ENCODE results near the gene CLEC4D. TPM values are rescaled to one million over a fixed set of nuclear protein-coding genes. Genes with fewer than 3 reads are reported as not detected.
"Not testable (repeated sequence)": the region's sequence is repeated elsewhere in the genome, so short reads cannot be mapped to it uniquely, and the experiment has no call there.

Gene CLEC4D
- polyA plus RNA-seq, 2 of the 4 experiments (the other 2 are of a cell fraction): not detected

- H3K9me3 ChIP-seq: peaks cover 4% of the 10 kb centered on the region; the same call in 1 of the 3 replicates
- no peak for FAIRE-seq
- ATAC-seq: no peak
- H3K27ac ChIP-seq: no peak overlapping the region
- H3K4me2 ChIP-seq: no peak overlapping the region
- no peaks in the 10 kb centered on the region for H3K4me1 ChIP-seq
- DNase-seq (ENCODE audit: low read depth in 1 of 2, low spot score in 1 of 2): no peak
- TF ChIP-seq NPAS2 (CRISPR knock-in tag; IDR thresholded peaks at IDR 0.05; ENCODE audit: borderline replicate concordance) (no peak), HOXB13 (CRISPR knock-in tag; IDR thresholded peaks at IDR 0.05; ENCODE audit: low read depth) (no peak), FOSL2 (IDR thresholded peaks at IDR 0.05) (no peak), FOSL2 (CRISPR knock-in tag; IDR thresholded peaks at IDR 0.05) (no peak), MAZ (IDR thresholded peaks at IDR 0.05; ENCODE audit: borderline replicate concordance, low read depth, low read length) (no peak)
- CTCF ChIA-PET: no interaction called here
- POLR2A ChIA-PET: no interaction called here
- no peak overlapping the region for H3K4me3 ChIP-seq
- 63% methylated on average over 26 of the region's 30 CpGs for WGBS (ENCODE audit: missing lambda C conversion rate)
These were observed 14.2 kb downstream of the CLEC4D start for GRCh38 chr12:8527250-8528130.

GRCh38 chr12:8532045-8532444 lies 18.7 kb downstream of the CLEC4D start:
- FAIRE-seq: no peak
- no peak for ATAC-seq
- 17% methylated on average over 7 of the region's 7 CpGs for WGBS (ENCODE audit: missing lambda C conversion rate)
- TF ChIP-seq EHMT2 (IDR thresholded peaks at IDR 0.05; ENCODE audit: low read depth): no peak
- TF ChIP-seq CBX8 (IDR thresholded peaks at IDR 0.05): 0 out of 2 replicates have a peak, but pooled peaks have one; percentile 32
- no peak overlapping the region for H3K27ac ChIP-seq
- H3K4me1 ChIP-seq: no peaks in the 10 kb centered on the region
- no peak overlapping the region for H3K4me3 ChIP-seq
- ChIA-PET POLR2A (no interaction called here), CTCF (no interaction called here)
- H3K4me2 ChIP-seq: no peak overlapping the region
- H3K9me3 ChIP-seq: no peaks in the 10 kb centered on the region
- no peak for DNase-seq (ENCODE audit: low read depth in 1 of 2, low spot score in 1 of 2)

GRCh38 chr12:8537820-8538219 lies 24.5 kb downstream of the CLEC4D start:
- ATAC-seq (peak; percentile 70 to 73; a peak in 4 of 6 replicates), DNase-seq (ENCODE audit: low read depth in 1 of 2, low spot score in 1 of 2) (peak in 1 of 2 experiments; percentile 59)
- H3K9me3 ChIP-seq, POLR2A ChIA-PET, H3K4me1 ChIP-seq, FAIRE-seq, H3K27ac ChIP-seq, H3K4me3 ChIP-seq: not testable (repeated sequence)
- CTCF ChIA-PET: interaction anchor here (0.8 to 1.4 kb wide), 3 partner anchors 63 to 511 kb away, joined by 3 to 5 read pairs (median 4); no protein-coding TSS in a partner anchor
- WGBS (ENCODE audit: missing lambda C conversion rate): 12% methylated on average over 16 of the region's 16 CpGs
- H3K4me2 ChIP-seq: peak overlapping the region; percentile 42; the same call in 2 of the 3 replicates
- TF ChIP-seq, protein P1, sequence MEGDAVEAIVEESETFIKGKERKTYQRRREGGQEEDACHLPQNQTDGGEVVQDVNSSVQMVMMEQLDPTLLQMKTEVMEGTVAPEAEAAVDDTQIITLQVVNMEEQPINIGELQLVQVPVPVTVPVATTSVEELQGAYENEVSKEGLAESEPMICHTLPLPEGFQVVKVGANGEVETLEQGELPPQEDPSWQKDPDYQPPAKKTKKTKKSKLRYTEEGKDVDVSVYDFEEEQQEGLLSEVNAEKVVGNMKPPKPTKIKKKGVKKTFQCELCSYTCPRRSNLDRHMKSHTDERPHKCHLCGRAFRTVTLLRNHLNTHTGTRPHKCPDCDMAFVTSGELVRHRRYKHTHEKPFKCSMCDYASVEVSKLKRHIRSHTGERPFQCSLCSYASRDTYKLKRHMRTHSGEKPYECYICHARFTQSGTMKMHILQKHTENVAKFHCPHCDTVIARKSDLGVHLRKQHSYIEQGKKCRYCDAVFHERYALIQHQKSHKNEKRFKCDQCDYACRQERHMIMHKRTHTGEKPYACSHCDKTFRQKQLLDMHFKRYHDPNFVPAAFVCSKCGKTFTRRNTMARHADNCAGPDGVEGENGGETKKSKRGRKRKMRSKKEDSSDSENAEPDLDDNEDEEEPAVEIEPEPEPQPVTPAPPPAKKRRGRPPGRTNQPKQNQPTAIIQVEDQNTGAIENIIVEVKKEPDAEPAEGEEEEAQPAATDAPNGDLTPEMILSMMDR (IDR thresholded peaks at IDR 0.05): peak; percentile 39; the same call in 1 of the 3 replicates
- peak; percentile 41 to 46 for TF ChIP-seq RAD21 (conservative IDR thresholded peaks at IDR 0.05 in 1 of 2, IDR thresholded peaks at IDR 0.05 in 1 of 2)

- H3K4me2 ChIP-seq; H3K4me1 ChIP-seq; DNase-seq (ENCODE audit: low read depth in 1 of 2, low spot score in 1 of 2); POLR2A ChIA-PET; ATAC-seq; H3K27ac ChIP-seq; H3K4me3 ChIP-seq; H3K9me3 ChIP-seq: not testable (repeated sequence)
- peak; percentile 97 for FAIRE-seq
- WGBS (ENCODE audit: missing lambda C conversion rate): 12% methylated on average over 4 of the region's 4 CpGs
- CTCF ChIA-PET: interaction anchor here (0.7 to 4.7 kb wide), 4 partner anchors 13 to 350 kb away, joined by 3 to 68 read pairs (median 4); partner anchors contain the start of gene AICDA
These were observed 27.5 kb downstream of the CLEC4D start, which contains the start of gene CLEC4E for GRCh38 chr12:8540831-8541230. Gene CLEC4E, minus strand, starts transcription at chr12:8540905. Its CDS starts 108 bp downstream, at chr12:8540797.

GRCh38 chr12:8541562-8541961 lies 28.3 kb downstream of the CLEC4D start:
- POLR2A ChIA-PET: no interaction called here
- TF ChIP-seq KDM1A (IDR thresholded peaks at IDR 0.05; ENCODE audit: low read depth): no peak
- TF ChIP-seq EP300 (IDR thresholded peaks at IDR 0.05): no peak
- TF ChIP-seq, protein P2, sequence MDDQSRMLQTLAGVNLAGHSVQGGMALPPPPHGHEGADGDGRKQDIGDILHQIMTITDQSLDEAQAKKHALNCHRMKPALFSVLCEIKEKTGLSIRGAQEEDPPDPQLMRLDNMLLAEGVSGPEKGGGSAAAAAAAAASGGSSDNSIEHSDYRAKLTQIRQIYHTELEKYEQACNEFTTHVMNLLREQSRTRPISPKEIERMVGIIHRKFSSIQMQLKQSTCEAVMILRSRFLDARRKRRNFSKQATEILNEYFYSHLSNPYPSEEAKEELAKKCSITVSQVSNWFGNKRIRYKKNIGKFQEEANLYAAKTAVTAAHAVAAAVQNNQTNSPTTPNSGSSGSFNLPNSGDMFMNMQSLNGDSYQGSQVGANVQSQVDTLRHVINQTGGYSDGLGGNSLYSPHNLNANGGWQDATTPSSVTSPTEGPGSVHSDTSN (IDR thresholded peaks at IDR 0.05): no peak
- TF ChIP-seq, protein P3, sequence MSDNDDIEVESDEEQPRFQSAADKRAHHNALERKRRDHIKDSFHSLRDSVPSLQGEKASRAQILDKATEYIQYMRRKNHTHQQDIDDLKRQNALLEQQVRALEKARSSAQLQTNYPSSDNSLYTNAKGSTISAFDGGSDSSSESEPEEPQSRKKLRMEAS (IDR thresholded peaks at IDR 0.05): no peak
- TF ChIP-seq ZFP36 (IDR thresholded peaks at IDR 0.05; ENCODE audit: borderline replicate concordance, partially characterized antibody): no peak
- no peak for TF ChIP-seq RNF2 (IDR thresholded peaks at IDR 0.05; ENCODE audit: borderline replicate concordance, low read depth)
- TF ChIP-seq ZC3H11A (IDR thresholded peaks at IDR 0.05): no peak
- no peak for TF ChIP-seq FOSB (CRISPR knock-in tag; IDR thresholded peaks at IDR 0.05)
- no peak for TF ChIP-seq MAZ (IDR thresholded peaks at IDR 0.05; ENCODE audit: borderline replicate concordance, low read depth, low read length)
- no peak for TF ChIP-seq RCOR1 (IDR thresholded peaks at IDR 0.05; ENCODE audit: low read depth, low read length)
- TF ChIP-seq GATA3 (IDR thresholded peaks at IDR 0.05; ENCODE audit: borderline replicate concordance): no peak
- TF ChIP-seq POLR2AphosphoS2 (conservative IDR thresholded peaks at IDR 0.05; ENCODE audit: low read length): no peak

More at GRCh38 chr12:8541562-8541961, 28.3 kb downstream of the CLEC4D start:
- Histone ChIP-seq H3K9me3 (no peaks in the 10 kb centered on the region), H3K4me2 (no peak overlapping the region), H3K4me1 (no peaks in the 10 kb centered on the region), H3K27ac (no peak overlapping the region), H3K4me3 (no peak overlapping the region)
- DNase-seq (ENCODE audit: low read depth in 1 of 2, low spot score in 1 of 2): no peak
- FAIRE-seq: no peak
- WGBS (ENCODE audit: missing lambda C conversion rate): 83% methylated on average over 10 of the region's 10 CpGs
- CTCF ChIA-PET: interaction anchor here (0.6 to 4.7 kb wide), 8 partner anchors 13 to 508 kb away, joined by 3 to 68 read pairs (median 3); partner anchors contain the start of gene AICDA
- no peak for ATAC-seq
